ENCODE results near the gene IL22. TPM values are rescaled to one million over a fixed set of nuclear protein-coding genes. Genes with fewer than 3 reads are reported as not detected.

The IL22 gene
- total and polyA plus RNA-seq, 7 donors, result 1.2 TPM; not detected in 6

DNA sequence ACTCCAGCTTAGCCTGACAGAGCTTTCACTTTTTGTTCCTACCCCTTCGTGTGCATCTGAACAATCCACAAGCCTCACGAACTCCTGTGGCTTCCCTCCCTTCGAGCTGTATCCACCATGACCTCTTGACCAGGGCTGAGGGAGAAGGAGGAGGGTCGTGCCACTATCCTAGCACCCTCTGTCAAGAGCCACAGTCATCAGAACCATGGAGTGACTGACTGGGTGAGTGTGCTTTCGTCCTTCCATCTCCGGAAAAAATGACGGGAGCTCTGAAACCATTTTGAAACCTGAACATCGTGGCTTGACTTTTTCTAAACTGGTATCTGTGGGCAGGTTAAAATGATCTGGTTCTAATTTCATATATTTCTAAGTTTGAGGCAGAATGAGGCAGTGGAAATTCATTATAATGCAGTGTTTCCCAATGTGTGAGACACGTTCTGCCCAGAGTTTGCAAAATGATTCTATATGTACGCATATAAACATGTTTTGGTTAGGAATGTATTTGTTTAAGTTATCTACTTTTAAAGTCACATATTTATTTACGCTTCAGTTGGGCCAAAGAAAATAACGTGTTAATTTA is 54.8 kb downstream of the IL22 start:
- Histone ChIP-seq H3K36me3 (no peaks in the 10 kb centered on the region), H3K4me1 (no peaks in the 10 kb centered on the region), H3K27ac (no peak overlapping the region), H3K4me3 (no peak overlapping the region), H3K27me3 (no peaks in the 10 kb centered on the region), H3K9me3 (no peaks in the 10 kb centered on the region)
- no peak for DNase-seq
- WGBS, 2 donors, result 75 to 83% methylated on average over 12 of the region's 12 CpGs
- TF ChIP-seq EP300 (IDR thresholded peaks at IDR 0.05) (no peak), POLR2A (IDR thresholded peaks at IDR 0.05) (no peak)
- intact Hi-C loops (cut with DNase I), result no loop called here

Other genes starting within 250 kb of the IL22 start
- gene IFNG, start 93.9 kb downstream of the IL22 start, total RNA-seq, result not detected
- 1 to 10 TPM in 1 of 3 donors, not detected in 2; 1.2 TPM for gene IFNG, start 93.9 kb downstream of the IL22 start, polyA plus RNA-seq
- gene IL26, start 27.8 kb downstream of the IL22 start, total RNA-seq, result under 1 TPM in 1 of 4 donors, not detected in 3; 0.36 TPM
- gene IL26, start 27.8 kb downstream of the IL22 start, polyA plus RNA-seq, result under 1 TPM in 1 of 3 donors, not detected in 2; 0.22 TPM
- gene MDM1, start 78.8 kb upstream of the IL22 start, total RNA-seq, result 100 to 1,000 TPM in 1 of 4 donors, 10 to 100 TPM in 3; 73.3 to 113 (median 89.9) TPM
- gene MDM1, start 78.8 kb upstream of the IL22 start, polyA plus RNA-seq, result 1 to 10 TPM; 4.2 to 8.0 (median 5.4) TPM